ENCODE results near the gene NEDD4.

NEDD4 gene

DNA sequence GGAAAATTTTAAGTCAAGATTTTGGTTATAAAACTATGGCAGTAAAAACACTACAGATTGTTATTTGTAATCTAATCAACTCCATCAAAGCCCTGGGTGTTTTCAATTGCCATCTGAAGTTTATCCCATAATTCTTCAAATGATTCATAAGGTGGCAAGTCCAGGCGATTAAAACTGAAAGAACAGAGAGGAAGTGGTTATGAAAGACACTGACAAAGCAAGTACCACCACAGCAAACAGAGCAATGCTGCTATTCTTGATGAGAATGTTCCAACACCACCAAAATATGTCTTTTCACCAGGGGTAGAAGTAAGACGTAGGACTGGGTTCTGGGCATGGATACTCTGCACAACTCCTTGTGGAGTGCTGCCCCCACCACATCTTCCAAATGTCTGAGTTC lies 163.6 kb downstream of the NEDD4 start:
- H3K27me3 ChIP-seq, result no peaks in the 10 kb centered on the region
- TF ChIP-seq, protein P1, sequence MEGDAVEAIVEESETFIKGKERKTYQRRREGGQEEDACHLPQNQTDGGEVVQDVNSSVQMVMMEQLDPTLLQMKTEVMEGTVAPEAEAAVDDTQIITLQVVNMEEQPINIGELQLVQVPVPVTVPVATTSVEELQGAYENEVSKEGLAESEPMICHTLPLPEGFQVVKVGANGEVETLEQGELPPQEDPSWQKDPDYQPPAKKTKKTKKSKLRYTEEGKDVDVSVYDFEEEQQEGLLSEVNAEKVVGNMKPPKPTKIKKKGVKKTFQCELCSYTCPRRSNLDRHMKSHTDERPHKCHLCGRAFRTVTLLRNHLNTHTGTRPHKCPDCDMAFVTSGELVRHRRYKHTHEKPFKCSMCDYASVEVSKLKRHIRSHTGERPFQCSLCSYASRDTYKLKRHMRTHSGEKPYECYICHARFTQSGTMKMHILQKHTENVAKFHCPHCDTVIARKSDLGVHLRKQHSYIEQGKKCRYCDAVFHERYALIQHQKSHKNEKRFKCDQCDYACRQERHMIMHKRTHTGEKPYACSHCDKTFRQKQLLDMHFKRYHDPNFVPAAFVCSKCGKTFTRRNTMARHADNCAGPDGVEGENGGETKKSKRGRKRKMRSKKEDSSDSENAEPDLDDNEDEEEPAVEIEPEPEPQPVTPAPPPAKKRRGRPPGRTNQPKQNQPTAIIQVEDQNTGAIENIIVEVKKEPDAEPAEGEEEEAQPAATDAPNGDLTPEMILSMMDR (IDR thresholded peaks at IDR 0.05), result no peak
- H3K9me3 ChIP-seq, result no peaks in the 10 kb centered on the region
- peaks cover 69% of the 10 kb centered on the region for H3K36me3 ChIP-seq
- no peak overlapping the region for H3K4me3 ChIP-seq (ENCODE audit: low read depth in 1 of 2, low read length in 1 of 2)
- H3K27ac ChIP-seq, result no peak overlapping the region
- H3K4me1 ChIP-seq (ENCODE audit: control insufficient read depth in 1 of 2, insufficient read depth in 1 of 2, low read depth in 1 of 2, low read length in 1 of 2), result no peaks in the 10 kb centered on the region

DNA sequence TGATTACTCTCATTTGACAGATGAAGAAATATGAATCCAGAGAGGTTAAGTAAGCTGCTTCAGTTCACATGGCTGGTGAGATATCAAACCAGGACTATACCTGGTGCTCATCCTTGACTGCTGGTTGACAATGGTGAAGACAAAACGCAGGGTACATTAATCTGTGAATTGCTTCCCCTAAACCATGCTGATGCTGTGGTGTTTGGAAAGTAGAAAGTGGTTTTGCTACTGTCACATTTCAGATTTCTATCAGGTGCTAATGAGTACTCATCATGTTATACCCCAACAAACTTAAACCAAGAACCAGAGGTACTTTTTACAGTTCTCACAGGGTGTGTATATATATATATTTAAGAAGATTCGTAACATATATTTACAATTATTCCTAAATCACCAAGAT lies 165.5 kb downstream of the NEDD4 start:
- H3K27me3 ChIP-seq, result no peaks in the 10 kb centered on the region
- H3K36me3 ChIP-seq, result peaks cover 55% of the 10 kb centered on the region
- no peak overlapping the region for H3K4me3 ChIP-seq (ENCODE audit: low read depth in 1 of 2, low read length in 1 of 2)
- H3K9me3 ChIP-seq, result no peaks in the 10 kb centered on the region
- no peaks in the 10 kb centered on the region for H3K4me1 ChIP-seq (ENCODE audit: control insufficient read depth in 1 of 2, insufficient read depth in 1 of 2, low read depth in 1 of 2, low read length in 1 of 2)
- TF ChIP-seq, protein P1 (IDR thresholded peaks at IDR 0.05), result no peak
- no peak overlapping the region for H3K27ac ChIP-seq

DNA sequence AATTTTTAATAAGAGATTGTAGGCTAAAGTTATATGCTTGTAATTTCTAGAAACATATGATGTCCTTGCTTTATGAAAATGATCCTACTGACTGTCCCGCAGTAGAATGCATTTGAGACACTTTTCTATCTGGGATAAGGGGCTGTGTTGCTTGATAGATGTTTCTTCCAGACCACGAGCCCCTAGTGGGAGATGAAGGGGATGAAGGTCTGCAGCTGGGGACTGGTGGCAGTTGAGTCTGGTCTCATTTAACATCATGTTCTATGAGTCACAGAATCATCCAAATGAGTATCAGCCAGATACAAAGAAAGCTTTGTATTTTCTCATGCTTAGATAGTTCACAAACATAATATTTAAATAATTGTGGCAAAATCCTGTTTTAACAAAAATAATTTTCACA lies 166.2 kb downstream of the NEDD4 start:
- TF ChIP-seq, protein P1 (IDR thresholded peaks at IDR 0.05), result no peak
- H3K27ac ChIP-seq, result no peak overlapping the region
- H3K4me1 ChIP-seq (ENCODE audit: control insufficient read depth in 1 of 2, insufficient read depth in 1 of 2, low read depth in 1 of 2, low read length in 1 of 2), result no peaks in the 10 kb centered on the region
- no peaks in the 10 kb centered on the region for H3K9me3 ChIP-seq
- H3K36me3 ChIP-seq, result peaks cover 47% of the 10 kb centered on the region
- no peak overlapping the region for H3K4me3 ChIP-seq (ENCODE audit: low read depth in 1 of 2, low read length in 1 of 2)
- H3K27me3 ChIP-seq, result no peaks in the 10 kb centered on the region

DNA sequence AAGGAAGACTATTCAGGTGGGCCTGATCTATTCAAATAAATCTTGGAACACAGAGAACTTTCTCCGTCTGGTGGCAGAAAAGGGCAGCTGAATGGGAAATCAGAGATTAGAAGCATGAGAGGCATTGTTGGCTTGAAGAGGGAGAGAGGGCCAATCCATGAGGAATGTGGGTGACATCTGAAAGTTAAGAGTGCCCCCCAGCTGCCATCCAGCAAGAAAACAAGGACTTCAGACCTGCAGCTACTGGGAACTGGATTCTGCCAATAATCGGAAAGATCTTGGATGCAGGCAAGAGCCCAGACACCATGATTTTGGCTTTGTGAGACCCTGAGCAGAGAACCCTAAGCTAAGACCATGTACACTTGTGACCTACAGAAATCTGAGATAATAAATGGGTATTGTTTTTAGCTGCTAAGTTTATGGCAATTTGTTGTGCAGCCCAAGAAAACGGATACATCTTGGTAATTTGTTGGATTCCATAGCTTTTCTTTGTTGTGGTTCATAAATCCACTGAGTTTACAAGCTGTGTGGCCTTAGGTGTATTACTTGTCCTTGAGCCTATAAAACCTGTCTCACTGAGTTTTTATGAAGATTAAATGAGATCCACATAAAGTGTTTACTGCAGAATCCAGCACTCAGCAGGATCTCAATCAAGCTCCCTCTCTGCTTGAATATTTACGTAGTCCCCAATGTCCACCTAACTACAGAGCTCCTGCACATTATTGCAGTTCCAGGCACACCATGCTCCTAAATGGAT lies 168.4 kb downstream of the NEDD4 start:
- Histone ChIP-seq H3K9me3 (no peaks in the 10 kb centered on the region), H3K4me1 (ENCODE audit: control insufficient read depth in 1 of 2, insufficient read depth in 1 of 2, low read depth in 1 of 2, low read length in 1 of 2) (no peaks in the 10 kb centered on the region), H3K4me3 (ENCODE audit: low read depth in 1 of 2, low read length in 1 of 2) (no peak overlapping the region), H3K27me3 (no peaks in the 10 kb centered on the region), H3K36me3 (peaks cover 27% of the 10 kb centered on the region), H3K27ac (no peak overlapping the region)
- TF ChIP-seq, protein P1 (IDR thresholded peaks at IDR 0.05), result no peak

DNA sequence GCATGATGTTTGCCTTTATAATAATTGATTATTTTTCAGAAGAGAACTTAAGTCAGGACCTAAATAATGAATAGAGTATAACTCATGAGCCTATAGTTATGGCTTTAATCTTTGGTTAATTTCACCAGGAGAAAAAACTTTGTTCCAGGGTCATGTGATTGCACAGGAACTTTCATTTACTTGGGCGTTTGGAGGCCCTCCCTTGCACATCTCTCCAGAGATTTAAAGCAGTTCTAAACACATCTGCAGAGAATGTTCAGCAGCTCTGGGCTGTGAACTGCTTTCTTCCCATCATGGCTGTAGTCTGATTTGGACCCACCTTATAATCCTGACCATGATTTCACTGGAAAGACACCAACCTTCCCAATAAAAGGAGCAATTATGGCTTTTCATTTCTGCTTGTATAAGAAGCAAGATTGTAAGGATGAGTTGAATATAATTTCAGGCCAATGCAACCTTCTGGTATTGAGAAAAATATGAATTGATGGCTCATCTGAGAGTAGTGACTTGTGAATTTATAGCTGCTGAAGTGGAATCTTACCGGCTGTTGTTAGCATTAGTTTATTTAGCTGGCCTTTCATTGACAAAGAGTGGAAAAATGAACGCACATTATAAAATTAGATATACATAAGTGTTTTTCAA lies 169.6 kb downstream of the NEDD4 start:
- no peak overlapping the region for H3K27ac ChIP-seq
- TF ChIP-seq, protein P1 (IDR thresholded peaks at IDR 0.05), result no peak
- peaks cover 18% of the 10 kb centered on the region for H3K36me3 ChIP-seq
- no peaks in the 10 kb centered on the region for H3K9me3 ChIP-seq
- H3K27me3 ChIP-seq, result no peaks in the 10 kb centered on the region
- no peak overlapping the region for H3K4me3 ChIP-seq (ENCODE audit: low read depth in 1 of 2, low read length in 1 of 2)
- no peaks in the 10 kb centered on the region for H3K4me1 ChIP-seq (ENCODE audit: control insufficient read depth in 1 of 2, insufficient read depth in 1 of 2, low read depth in 1 of 2, low read length in 1 of 2)

Data from neutrophil (primary cell).